AG04449 (cell line): ENCODE measurements around the gene PRKD1.

Experiments used
- CTCF ChIA-PET: fragments of 350-600 bp; formaldehyde crosslinking; extraction: SDS; loops from one replicate; lab custom pipeline; 2021; ENCODE audit warnings: antibody characterized with exemption; lab: Yijun Ruan, JAX
- POLR2A ChIA-PET: fragments of 400-600, 350-600 bp; formaldehyde crosslinking; extraction: SDS; loops from one replicate; lab custom pipeline; 2020; ENCODE audit warnings: antibody characterized with exemption, inconsistent platforms; lab: Yijun Ruan, JAX
- DNase-seq: peaks from one replicate; pipeline ENCODE4 v3.0.0-alpha.2; 2010; ENCODE audit warnings: low read depth, low spot score
- H3K4me3 ChIP-seq: 2 replicates; pipeline ENCODE4 v1.5.1; 2011; ENCODE audit warnings: low read depth, mild to moderate bottlenecking, control low read depth, low read length
- TF ChIP-seq, protein P1 (sequence below): IDR thresholded peaks from one replicate; pipeline ENCODE4 v1.5.1; 2011; ENCODE audit warnings: mild to moderate bottlenecking, moderate library complexity, low read length, control low read depth, inconsistent platforms; ENCODE audit not compliant: insufficient read depth; ENCODE audit errors: missing control alignments

Gene PRKD1

DNA sequence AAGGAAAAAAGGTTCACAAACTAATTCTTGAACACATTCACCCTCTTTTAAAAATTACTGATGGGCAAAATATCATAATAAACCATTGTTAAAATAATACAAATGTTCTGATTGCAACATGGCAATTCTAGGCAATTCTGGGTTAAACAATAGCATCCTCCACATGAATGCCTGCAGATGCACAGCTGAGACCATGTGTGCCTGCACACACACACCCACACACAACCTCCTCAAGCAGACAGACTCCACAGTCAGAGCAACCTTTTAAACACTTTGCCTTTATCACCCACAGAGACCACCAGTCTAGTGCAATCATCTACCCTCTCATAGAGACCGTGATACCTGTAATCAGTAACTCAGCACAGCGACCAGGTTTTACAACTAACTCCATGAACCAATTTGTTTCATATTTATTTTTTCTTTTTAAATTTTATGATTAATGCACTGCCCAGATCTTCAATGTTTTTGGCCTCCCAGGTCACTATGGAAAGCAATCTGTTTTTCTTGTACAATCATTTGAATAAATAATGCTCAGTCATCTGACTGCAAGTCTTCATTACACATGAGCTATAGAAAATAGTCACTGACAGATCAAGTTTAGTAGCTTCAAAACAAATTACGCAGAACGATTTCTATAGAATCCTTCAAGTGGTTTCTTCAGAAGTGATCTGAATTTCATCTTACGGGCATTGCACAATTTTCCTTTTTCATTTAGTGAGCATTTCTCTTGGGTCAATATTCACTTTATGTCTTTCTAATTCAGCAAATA lies 105.8 kb downstream of the PRKD1 start:
- DNase-seq: no peak

DNA sequence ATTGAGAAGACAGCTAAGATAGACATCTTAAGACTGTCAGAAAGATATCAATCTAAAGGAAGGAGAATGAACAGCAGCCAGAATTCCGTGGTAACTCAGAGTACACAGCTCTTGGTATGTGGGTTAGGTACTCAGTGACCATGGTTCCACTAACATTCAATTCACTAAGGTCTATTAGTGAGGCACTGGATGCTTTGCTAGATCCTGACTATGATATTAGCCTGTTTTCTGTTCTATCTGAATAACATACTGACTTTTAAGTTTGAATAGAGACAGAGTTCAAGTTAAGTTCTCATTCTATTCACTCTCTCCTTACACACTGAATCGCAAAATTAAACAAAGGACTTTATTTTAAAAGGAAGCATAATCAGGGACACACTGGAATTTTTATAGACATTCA lies 106.4 kb downstream of the PRKD1 start:
- H3K4me3 ChIP-seq: no peak overlapping the region
- POLR2A ChIA-PET: no interaction called here
- TF ChIP-seq, protein P1, sequence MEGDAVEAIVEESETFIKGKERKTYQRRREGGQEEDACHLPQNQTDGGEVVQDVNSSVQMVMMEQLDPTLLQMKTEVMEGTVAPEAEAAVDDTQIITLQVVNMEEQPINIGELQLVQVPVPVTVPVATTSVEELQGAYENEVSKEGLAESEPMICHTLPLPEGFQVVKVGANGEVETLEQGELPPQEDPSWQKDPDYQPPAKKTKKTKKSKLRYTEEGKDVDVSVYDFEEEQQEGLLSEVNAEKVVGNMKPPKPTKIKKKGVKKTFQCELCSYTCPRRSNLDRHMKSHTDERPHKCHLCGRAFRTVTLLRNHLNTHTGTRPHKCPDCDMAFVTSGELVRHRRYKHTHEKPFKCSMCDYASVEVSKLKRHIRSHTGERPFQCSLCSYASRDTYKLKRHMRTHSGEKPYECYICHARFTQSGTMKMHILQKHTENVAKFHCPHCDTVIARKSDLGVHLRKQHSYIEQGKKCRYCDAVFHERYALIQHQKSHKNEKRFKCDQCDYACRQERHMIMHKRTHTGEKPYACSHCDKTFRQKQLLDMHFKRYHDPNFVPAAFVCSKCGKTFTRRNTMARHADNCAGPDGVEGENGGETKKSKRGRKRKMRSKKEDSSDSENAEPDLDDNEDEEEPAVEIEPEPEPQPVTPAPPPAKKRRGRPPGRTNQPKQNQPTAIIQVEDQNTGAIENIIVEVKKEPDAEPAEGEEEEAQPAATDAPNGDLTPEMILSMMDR: no peak
- CTCF ChIA-PET: no interaction called here
- no peak for DNase-seq

More for the DNA sequence above, 105.8 kb downstream of the PRKD1 start:
- TF ChIP-seq, protein P1: no peak
- no peak overlapping the region for H3K4me3 ChIP-seq
- POLR2A ChIA-PET: no interaction called here
- CTCF ChIA-PET: no interaction called here

DNA sequence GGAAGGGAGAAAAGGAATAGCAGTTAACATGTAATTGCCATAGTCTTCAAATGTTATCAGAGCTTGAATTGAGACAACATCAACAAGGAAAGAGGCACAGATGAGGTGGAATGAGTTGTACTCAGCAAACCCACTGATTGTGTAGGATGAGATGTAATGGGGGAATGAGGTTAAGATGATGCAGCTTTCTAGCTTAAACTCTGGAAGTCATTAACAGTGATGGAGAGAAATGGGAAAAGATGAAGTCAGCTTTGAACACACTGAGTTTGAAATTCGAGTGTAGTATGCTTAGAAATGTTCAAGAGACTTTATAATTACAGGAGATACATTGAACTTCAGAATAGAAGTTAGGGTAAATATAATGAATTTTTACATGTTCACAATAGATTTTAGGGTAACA lies 106.9 kb downstream of the PRKD1 start:
- no peak overlapping the region for H3K4me3 ChIP-seq
- ChIA-PET CTCF (no interaction called here), POLR2A (no interaction called here)
- TF ChIP-seq, protein P1: no peak
- no peak for DNase-seq

DNA sequence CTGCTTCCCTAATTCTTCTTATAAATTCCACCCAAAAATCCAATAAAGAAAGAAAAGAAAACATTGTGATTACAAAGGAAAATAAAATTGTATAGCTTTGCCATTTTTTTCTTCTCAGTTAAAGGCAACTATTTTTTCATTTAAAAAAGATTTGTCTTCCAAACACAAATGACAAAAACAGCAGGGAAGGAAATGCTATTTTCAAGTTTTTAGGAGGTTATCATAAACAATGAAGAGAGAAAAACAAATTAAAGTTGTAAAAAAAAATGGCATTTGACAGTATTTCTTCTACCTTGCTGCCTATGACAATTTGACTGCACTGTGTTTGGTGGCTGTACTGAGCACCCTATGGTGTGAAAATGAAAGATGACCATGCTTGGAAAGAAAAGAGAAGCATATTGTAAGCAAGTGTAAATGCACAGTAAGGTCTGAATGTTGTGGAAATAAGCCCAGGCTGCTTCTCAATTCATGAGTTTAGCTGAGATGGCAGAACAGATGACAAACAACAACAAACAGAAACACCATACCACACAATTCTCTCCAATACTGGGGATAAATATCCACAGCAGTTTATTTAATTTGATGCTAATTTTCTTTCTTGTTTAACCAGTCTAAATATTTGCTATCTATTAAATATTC lies 109.8 kb downstream of the PRKD1 start:
- no peak for DNase-seq
- TF ChIP-seq, protein P1: no peak
- CTCF ChIA-PET: no interaction called here
- H3K4me3 ChIP-seq: no peak overlapping the region
- POLR2A ChIA-PET: no interaction called here

DNA sequence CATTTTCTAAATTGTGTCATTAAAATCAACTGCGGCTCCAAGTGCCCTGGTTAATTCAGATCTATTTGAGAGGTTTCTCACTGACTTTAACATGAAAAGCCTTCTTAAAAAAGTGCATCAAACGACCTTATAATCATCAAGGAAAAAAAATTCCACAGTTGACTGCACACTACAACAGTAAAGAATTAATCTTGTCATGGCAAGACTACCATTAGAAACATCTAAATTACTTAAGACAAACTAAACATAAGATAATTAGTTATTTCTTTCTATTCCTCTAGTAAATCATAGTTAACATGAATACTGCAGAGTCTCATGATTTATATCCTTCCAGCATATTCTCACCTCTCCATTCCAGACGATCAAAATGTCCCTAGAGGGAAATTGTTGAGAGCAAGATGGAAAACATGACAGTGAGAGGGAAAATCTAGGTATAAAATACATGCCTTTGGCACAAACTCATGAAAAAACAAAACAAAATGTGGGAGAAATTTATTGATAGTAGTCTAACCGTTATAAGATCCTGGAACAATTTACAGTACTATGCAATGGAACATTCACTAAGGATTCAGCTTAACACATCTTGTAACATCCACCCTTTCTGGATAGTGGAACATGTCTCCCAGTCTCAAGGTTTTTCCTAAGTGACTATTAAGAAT lies 112.5 kb downstream of the PRKD1 start:
- no peak for DNase-seq
- TF ChIP-seq, protein P1: no peak
- no peak overlapping the region for H3K4me3 ChIP-seq
- POLR2A ChIA-PET: no interaction called here
- CTCF ChIA-PET: interaction anchor here (0.9 kb wide), 1 partner anchor 10 kb away, joined by 3 read pairs; no protein-coding TSS in a partner anchor
